Measurements from ENCODE around the gene NFKBIE.

- TF ChIP-seq POLR2AphosphoS5 (IDR thresholded peaks at IDR 0.05) (no peak), POLR2A (IDR thresholded peaks at IDR 0.05) (no peak), EP300 (IDR thresholded peaks at IDR 0.05) (no peak)
- TF ChIP-seq, protein P1, sequence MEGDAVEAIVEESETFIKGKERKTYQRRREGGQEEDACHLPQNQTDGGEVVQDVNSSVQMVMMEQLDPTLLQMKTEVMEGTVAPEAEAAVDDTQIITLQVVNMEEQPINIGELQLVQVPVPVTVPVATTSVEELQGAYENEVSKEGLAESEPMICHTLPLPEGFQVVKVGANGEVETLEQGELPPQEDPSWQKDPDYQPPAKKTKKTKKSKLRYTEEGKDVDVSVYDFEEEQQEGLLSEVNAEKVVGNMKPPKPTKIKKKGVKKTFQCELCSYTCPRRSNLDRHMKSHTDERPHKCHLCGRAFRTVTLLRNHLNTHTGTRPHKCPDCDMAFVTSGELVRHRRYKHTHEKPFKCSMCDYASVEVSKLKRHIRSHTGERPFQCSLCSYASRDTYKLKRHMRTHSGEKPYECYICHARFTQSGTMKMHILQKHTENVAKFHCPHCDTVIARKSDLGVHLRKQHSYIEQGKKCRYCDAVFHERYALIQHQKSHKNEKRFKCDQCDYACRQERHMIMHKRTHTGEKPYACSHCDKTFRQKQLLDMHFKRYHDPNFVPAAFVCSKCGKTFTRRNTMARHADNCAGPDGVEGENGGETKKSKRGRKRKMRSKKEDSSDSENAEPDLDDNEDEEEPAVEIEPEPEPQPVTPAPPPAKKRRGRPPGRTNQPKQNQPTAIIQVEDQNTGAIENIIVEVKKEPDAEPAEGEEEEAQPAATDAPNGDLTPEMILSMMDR (IDR thresholded peaks at IDR 0.05) = no peak
Observed at GRCh38 chr6:44258325-44258863, 7.0 kb downstream of the NFKBIE start.
